Stimulated activated effector memory CD8-positive, alpha-beta T cell treated with anti-CD3 and anti-CD28 coated beads, Interleukin-12 subunit alpha, Interleukin-12 subunit beta, amount 100 ng/mL, for 72 hours (primary cell): ENCODE measurements around the gene TELO2.

Source experiments
- ATAC-seq: fragments of 150-1000 bp; cut with Tn5 transposase; 2 replicates; pipeline ENCODE4 v1.10.0; 2021
- DNase-seq, 2 donors: peaks; one replicate each; pipeline ENCODE4 v3.0.0; 2021 to 2022; ENCODE audit warnings: low spot score in 2 of 2
- H3K27ac Mint-ChIP-seq: one replicate; pipeline ENCODE4 v1.8.0; 2022; ENCODE audit warnings: mild to moderate bottlenecking, mixed read lengths
- H3K36me3 Mint-ChIP-seq: one replicate; pipeline ENCODE4 v1.8.0; 2022; ENCODE audit warnings: mild to moderate bottlenecking, mixed read lengths
- H3K4me1 Mint-ChIP-seq: one replicate; pipeline ENCODE4 v1.8.0; 2022; ENCODE audit warnings: mixed read lengths
- H3K4me3 Mint-ChIP-seq: one replicate; pipeline ENCODE4 v1.8.0; 2022; ENCODE audit warnings: mild to moderate bottlenecking, mixed read lengths
- H3K9me3 Mint-ChIP-seq: one replicate; pipeline ENCODE4 v1.8.0; 2022; ENCODE audit warnings: mixed read lengths

The TELO2 gene

GRCh38 chr16:1492923-1493745 lies at the start of gene TELO2:
Gene TELO2, plus strand, starts transcription at chr16:1493360. Its CDS starts 922 bp downstream, at chr16:1494282.
- H3K27ac Mint-ChIP-seq, result peak within 1 kb of the TSS; percentile 97
- peak; percentile 91 to 93 for DNase-seq
- H3K4me3 Mint-ChIP-seq, result peak within 1 kb of the TSS; percentile 83
- H3K36me3 Mint-ChIP-seq, result peaks cover 39% of the 10 kb centered on the region
- peaks cover 18% of the 10 kb centered on the region for H3K4me1 Mint-ChIP-seq
- no peaks in the 10 kb centered on the region for H3K9me3 Mint-ChIP-seq
- peak; percentile 83 for ATAC-seq

DNA sequence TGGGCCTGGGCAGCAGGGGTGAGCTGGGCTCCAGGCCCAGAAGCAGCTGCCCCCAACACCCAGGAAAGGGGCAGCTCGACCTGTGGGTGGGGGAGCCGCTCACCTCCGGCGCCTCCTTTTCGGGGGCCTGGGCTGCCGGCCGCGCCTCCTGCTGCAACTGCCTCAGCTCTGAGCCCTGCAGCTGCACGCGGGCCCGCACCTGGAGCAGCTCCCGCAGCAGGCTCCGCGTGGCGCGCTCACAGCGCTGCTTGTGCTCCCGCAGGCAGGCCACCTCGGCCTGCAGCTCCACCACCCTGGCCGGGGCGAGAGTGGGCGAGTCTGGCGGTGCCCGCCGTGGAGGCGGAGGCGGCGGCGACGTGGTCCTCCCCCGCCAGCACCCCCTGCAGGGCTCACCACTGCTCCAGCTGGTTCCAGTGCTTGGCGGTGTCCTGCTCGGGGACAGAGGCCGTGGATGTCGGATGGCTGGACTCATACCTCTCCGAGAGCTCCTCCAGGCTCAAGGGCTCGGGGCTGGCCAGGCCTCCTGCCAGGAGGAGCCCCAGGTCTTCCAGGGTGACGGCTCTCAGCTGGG lies 49.7 kb upstream of the TELO2 start:
- no peak for DNase-seq
- Mint-ChIP-seq H3K36me3 (peaks cover 6% of the 10 kb centered on the region), H3K4me1 (no peaks in the 10 kb centered on the region), H3K4me3 (no peak overlapping the region), H3K27ac (no peak overlapping the region), H3K9me3 (no peaks in the 10 kb centered on the region)
- ATAC-seq, result no peak

- peaks cover 6% of the 10 kb centered on the region for H3K36me3 Mint-ChIP-seq
- H3K9me3 Mint-ChIP-seq, result no peaks in the 10 kb centered on the region
- no peaks in the 10 kb centered on the region for H3K4me1 Mint-ChIP-seq
- no peak within 1 kb of the TSS for H3K27ac Mint-ChIP-seq
- DNase-seq, result no peak
- no peak within 1 kb of the TSS for H3K4me3 Mint-ChIP-seq
- no peak for ATAC-seq
These were observed 49.0 kb upstream of the TELO2 start, which contains the start of gene CCDC154 for GRCh38 chr16:1443980-1444729. Gene CCDC154, minus strand, starts transcription at chr16:1444556. Its CDS starts 234 bp downstream, at chr16:1444322.

DNA sequence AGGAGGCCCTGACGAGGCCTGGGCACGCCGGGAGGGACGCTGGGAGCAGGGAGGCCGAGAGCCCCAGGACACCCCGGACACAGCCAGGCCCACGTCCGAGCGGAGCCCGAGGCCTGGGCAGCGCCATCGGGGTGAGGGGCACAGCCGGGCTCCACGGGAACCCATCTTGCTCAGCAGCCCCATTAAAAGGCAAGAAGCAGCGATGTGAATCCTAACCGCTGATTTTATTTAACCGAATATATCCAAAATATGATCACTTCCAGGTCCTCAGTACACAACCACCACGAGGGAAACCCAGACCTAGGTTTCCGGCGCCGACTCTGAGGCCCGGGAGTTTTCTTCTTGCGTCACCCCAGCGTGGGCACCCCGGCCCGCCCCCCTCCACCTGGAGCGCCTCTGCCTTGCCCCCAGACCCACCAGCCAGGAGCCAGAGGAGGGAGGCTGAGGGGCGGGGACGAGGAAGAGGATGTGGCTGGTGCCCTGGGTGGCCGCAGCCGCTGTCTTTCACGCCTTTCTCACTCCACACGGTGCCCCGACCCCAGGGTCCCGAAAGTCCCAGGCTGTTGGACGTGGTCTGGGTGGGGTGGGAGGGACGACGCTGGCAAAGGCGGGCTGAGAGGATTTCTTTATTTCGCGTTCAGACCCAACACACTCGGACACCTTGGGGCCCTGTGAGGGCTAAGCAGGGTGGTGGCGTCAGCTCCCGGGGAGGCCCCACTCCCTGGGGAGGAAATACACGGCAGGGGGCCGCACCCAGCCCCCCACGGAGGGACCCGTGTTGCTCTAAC lies 48.2 kb upstream of the TELO2 start:
- H3K9me3 Mint-ChIP-seq, result no peaks in the 10 kb centered on the region
- DNase-seq (no peak), ATAC-seq (no peak)
- peaks cover 4% of the 10 kb centered on the region for H3K36me3 Mint-ChIP-seq
- H3K4me3 Mint-ChIP-seq, result no peak overlapping the region
- H3K4me1 Mint-ChIP-seq, result no peaks in the 10 kb centered on the region
- H3K27ac Mint-ChIP-seq, result no peak overlapping the region

GRCh38 chr16:1445518-1446203 lies 47.5 kb upstream of the TELO2 start:
- DNase-seq, result no peak
- Mint-ChIP-seq H3K27ac (no peak overlapping the region), H3K36me3 (peaks cover 6% of the 10 kb centered on the region), H3K9me3 (no peaks in the 10 kb centered on the region), H3K4me1 (no peaks in the 10 kb centered on the region), H3K4me3 (no peak overlapping the region)
- ATAC-seq, result no peak

DNA sequence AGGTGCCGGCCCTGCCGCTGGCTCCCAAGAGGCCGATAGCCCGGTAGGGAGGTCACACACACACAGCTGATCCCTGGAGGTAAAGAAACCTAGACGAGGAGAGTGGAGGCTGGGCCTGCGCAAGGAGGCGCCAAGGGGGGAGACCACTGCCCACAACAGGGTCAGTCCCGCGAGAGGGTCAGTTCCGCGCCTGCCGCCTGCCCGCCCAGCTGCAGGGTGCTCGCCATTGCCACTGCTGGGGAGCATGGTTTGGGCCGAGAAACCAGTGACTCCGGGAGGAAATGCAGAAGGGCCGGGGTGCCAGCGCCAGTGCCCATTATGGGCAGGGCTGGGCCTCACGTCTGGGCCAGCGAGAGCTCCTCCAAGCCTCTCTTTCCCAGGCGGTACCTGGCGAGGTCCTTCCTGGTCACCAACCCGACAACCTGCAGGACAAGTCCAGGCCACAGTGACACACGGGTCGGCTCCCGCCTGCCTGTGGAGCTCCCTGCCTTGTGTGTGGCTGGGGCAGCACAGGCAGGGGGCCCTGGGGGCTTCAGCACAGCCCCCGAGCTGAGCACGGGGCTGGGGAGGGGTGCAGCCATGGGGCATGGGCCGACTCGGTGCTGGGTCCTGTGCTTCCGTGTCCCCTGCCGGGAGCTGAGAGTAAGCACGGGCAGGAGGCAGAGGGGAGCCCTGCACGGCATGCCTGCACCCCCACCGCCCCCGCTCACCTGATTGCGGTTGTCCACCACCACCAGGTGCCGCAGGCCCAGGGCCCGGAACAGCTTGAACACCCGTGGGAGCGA lies 46.7 kb upstream of the TELO2 start:
- no peak for ATAC-seq
- Mint-ChIP-seq H3K4me1 (no peaks in the 10 kb centered on the region), H3K27ac (no peak overlapping the region), H3K9me3 (no peaks in the 10 kb centered on the region), H3K4me3 (no peak overlapping the region), H3K36me3 (peaks cover 6% of the 10 kb centered on the region)
- DNase-seq, result no peak

GRCh38 chr16:1447965-1448364 lies 45.2 kb upstream of the TELO2 start:
- no peaks in the 10 kb centered on the region for H3K9me3 Mint-ChIP-seq
- no peak overlapping the region for H3K4me3 Mint-ChIP-seq
- H3K4me1 Mint-ChIP-seq, result no peaks in the 10 kb centered on the region
- peaks cover 6% of the 10 kb centered on the region for H3K36me3 Mint-ChIP-seq
- ATAC-seq (no peak), DNase-seq (no peak)
- H3K27ac Mint-ChIP-seq, result no peak overlapping the region

- Mint-ChIP-seq H3K36me3 (peaks cover 6% of the 10 kb centered on the region), H3K27ac (no peak overlapping the region), H3K9me3 (no peaks in the 10 kb centered on the region), H3K4me3 (no peak overlapping the region), H3K4me1 (no peaks in the 10 kb centered on the region)
- ATAC-seq (no peak), DNase-seq (no peak)
These were observed 44.5 kb upstream of the TELO2 start for GRCh38 chr16:1448536-1449116.

DNA sequence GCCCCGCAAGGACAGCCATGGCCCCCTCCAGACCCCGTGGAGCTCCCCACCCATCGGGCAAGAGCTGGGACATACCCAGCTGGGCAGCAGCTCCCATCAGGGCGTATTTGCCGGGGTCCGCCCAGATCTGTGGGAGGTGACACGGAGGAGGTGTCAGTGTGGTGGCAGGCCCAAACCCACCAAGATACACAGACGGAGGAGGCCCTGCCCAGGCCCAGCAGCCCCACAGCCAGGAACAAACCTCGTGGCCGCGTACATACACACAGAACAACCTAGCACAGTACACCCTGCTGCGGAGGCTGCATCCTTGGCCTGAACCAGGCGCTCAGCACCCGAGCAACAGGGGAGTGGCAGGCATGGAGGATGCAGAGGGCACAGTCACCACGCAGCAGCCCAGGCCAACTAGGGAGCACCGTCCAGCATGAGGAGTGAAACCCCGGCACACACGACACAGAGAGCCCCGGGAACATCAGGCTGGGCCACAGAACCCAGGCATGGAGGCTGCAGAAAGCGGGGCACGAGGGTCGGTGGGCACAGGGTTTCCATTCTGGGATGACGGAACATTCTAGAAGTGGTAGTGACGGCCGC lies 43.9 kb upstream of the TELO2 start:
- Mint-ChIP-seq H3K4me3 (no peak overlapping the region), H3K9me3 (no peaks in the 10 kb centered on the region), H3K4me1 (no peaks in the 10 kb centered on the region), H3K27ac (peak overlapping the region; percentile 32), H3K36me3 (peaks cover 6% of the 10 kb centered on the region)
- no peak for DNase-seq
- ATAC-seq, result no peak

DNA sequence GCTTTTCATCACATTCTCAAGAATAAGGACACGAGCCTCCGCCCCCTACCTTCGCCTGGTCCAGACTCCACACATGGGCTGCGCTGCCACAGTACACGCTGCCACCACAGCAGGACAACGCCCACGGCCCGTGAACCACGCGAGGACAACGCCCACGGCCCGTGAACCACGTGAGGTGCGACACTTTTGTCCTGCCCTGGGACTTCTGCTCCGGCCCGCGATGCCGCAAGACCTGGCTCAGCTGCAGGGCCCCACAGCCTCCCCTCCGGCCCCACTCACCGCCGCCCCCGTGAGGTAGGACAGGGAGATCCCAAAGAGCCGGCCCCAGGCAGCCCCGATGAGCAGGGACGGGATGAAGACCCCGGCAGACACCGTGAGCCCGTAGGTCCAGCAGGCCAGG lies 42.9 kb upstream of the TELO2 start:
- Mint-ChIP-seq H3K4me3 (no peak overlapping the region), H3K4me1 (no peaks in the 10 kb centered on the region), H3K36me3 (peaks cover 6% of the 10 kb centered on the region), H3K27ac (no peak overlapping the region), H3K9me3 (no peaks in the 10 kb centered on the region)
- ATAC-seq (no peak), DNase-seq (no peak)

DNA sequence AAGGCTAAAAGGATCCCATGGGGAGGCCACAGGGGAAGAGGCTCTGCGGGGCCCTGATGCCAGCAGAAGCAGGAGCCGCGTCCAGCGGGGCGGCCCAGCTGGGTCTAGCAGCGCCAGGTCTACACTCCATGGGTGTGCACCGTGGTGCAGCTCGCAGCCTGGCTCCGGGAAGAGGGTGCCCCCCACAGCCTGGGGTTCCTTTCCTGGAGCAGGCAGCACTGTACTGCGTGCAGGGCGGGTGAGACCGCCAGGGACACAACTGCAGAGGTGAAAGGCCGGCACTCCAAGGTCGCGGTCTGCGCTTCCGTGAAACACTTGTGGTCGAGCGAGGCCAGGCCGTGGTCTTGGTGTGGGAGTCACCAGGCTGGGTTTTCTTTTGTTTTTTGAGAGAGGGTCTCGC lies 42.3 kb upstream of the TELO2 start:
- Mint-ChIP-seq H3K9me3 (no peaks in the 10 kb centered on the region), H3K36me3 (peaks cover 6% of the 10 kb centered on the region), H3K4me3 (no peak overlapping the region), H3K4me1 (no peaks in the 10 kb centered on the region), H3K27ac (no peak overlapping the region)
- DNase-seq (no peak), ATAC-seq (no peak)

GRCh38 chr16:1451702-1452392 lies 41.3 kb upstream of the TELO2 start:
- H3K27ac Mint-ChIP-seq, result peak overlapping the region; percentile 82
- ATAC-seq, result no peak
- no peaks in the 10 kb centered on the region for H3K4me1 Mint-ChIP-seq
- H3K9me3 Mint-ChIP-seq, result no peaks in the 10 kb centered on the region
- H3K36me3 Mint-ChIP-seq, result peaks cover 14% of the 10 kb centered on the region
- no peak for DNase-seq
- H3K4me3 Mint-ChIP-seq, result no peak overlapping the region

DNA sequence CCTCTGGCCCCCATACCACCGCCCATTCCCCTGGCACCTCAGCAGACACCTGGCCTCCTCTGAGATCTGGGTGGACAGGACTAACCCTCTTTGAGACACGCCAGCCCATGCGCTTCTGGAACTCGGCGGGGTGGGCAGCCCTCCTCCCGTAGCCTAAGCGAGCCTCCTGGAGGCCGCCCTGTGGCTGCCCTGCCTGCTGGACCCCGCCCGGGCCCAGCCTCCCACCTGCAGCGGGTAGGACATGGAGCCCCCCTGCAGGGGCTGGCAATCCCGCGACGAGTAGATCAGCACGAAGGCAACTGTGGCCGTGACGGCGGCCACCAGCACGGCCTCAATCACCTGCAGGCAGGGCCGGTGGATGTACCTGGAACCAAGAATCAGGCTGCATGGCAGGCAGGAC lies 40.6 kb upstream of the TELO2 start:
- Mint-ChIP-seq H3K36me3 (peaks cover 15% of the 10 kb centered on the region), H3K4me3 (no peak overlapping the region), H3K4me1 (no peaks in the 10 kb centered on the region), H3K9me3 (no peaks in the 10 kb centered on the region), H3K27ac (no peak overlapping the region)
- no peak for ATAC-seq
- DNase-seq, result no peak
